AG09319 (cell line): ENCODE results near the gene DDAH1.

ENCODE experiments used
- DNase-seq: peaks from one replicate; pipeline ENCODE4 v3.0.0-alpha.2; 2010; ENCODE audit warnings: low read depth; ENCODE audit errors: extremely low read depth
- CTCF ChIP-seq: IDR thresholded peaks from 2 replicates; pipeline ENCODE4 v1.5.1; 2011; ENCODE audit warnings: low read depth, mild to moderate bottlenecking, inconsistent platforms, low read length, moderate library complexity

DDAH1 gene

GRCh38 chr1:85366391-85367170 lies 98.4 kb downstream of the DDAH1 start:
- peak; percentile 31 for DNase-seq
- TF ChIP-seq CTCF: no peak

DNA sequence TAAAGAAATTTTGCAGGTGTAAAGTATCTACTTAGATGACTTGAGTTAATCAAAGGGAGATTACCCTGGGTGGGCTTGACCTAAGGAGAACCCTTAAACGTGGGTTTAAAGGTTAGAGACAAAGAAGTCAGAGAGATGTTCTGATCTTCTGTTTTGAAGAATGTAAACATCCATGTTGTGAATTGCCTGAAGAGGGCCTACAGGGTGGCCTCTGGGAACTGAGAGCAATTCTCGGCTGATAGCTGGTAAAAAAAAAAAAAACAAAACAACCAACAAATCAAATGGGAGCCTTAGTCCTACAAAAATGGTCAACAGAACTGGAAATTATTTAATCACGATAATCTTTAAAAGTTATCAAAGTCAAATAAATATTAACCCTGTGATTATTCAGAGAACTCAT lies 99.1 kb downstream of the DDAH1 start:
- no peak for TF ChIP-seq CTCF
- DNase-seq: no peak

DNA sequence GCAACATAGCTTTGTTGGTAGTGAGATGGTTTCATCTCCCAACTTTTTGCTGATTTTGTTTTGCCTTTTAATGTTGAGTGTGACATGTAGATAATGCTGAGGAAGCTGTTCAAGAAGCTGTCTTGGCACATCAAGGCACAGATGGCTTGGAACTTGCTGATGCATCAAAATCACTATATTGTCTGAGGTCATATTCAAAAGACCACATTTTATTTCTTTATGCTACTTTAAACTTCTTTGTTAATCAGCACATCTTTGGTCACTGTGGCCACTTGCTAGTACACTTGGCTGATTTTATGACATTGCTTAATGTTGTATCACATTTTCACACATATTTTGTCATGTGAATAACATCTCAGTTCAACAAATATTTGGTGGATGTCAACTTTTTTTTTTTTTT lies 101.4 kb downstream of the DDAH1 start:
- no peak for DNase-seq
- TF ChIP-seq CTCF: no peak

DNA sequence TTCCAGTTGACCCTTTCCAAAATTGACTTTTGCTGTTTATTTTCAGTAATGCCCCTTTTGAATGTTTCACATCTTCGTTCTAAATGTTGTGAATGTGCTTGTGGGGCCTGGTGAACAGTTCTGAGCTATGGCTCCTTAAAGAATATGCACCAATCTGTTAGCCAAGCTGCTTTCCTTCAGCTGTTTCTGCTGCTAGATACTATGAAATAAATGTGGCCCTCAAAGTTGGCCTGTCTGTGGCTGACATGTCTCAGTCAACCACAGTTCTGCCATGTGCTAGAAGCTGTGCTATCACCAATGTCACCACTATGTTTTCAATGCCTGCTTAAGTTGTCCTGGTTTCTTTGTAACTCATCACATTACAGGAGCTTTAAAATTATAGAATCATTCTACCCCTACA lies 101.9 kb downstream of the DDAH1 start:
- TF ChIP-seq CTCF: no peak
- DNase-seq: no peak

DNA sequence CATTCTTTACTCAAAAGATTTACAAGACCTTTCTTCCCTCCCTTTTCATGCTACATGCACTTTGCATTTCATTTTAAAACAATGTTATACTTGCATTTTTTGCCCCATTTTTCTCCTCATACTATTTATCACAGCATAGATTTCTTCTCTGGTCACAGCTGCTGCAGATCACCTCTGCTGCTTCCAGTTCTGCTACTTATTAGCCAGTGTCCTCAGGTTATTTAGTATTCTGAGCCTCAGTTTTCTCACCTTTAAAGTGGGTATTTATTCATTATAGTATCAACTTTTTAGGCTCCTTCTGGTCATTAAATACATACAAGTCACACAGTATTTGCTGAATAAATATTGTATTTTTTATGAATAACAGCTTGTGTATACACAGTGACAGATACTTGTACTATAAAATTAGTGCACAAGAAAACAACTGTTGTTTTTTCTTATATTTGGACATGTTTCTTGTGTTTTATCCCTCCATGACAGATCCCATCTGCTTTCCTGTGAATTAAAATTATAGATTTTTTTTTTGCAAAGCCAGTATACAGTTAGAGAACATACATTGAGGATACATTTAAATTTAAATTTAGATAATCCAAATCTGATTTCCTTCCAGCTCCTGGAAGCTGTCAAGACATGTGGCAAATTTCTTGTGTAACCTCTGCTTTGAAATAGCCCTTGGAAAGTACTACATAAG lies 103.2 kb downstream of the DDAH1 start:
- no peak for DNase-seq
- no peak for TF ChIP-seq CTCF

GRCh38 chr1:85360730-85361493 lies 104.0 kb downstream of the DDAH1 start:
- TF ChIP-seq CTCF: no peak
- DNase-seq: peak; percentile 28
